Stomach (tissue), 9 donors: ENCODE results near the gene LMBR1L. TPM values are rescaled to one million over a fixed set of nuclear protein-coding genes. Genes with fewer than 3 reads are reported as not detected.

Experiments
- DNase-seq, 2 donors: peaks; one replicate each; pipeline versions ENCODE4 v3.0.0 to v3.0.0-alpha.2; 2013 to 2019
- H3K27ac ChIP-seq, 5 donors: fragments of 200-600 bp in 4 of 5; sonication (generic) in 4 of 5; one replicate each; pipeline ENCODE4 v1.5.1; 2013 to 2019; ENCODE audit warnings: mild to moderate bottlenecking in 1 of 5, moderate library complexity in 1 of 5
- H3K27me3 ChIP-seq, 3 donors: fragments of 200-600 bp; sonication (generic); one replicate each; pipeline ENCODE4 v1.5.1; 2017 to 2019; ENCODE audit warnings: mixed run types in 1 of 3
- H3K36me3 ChIP-seq, 4 donors: fragments of 200-600 bp; sonication (generic); 1 replicate in 3 of 4; 2 replicates in 1 of 4; pipeline ENCODE4 v1.5.1; 2016 to 2019
- H3K4me1 ChIP-seq, 4 donors: fragments of 200-600 bp; sonication (generic); one replicate each; pipeline ENCODE4 v1.5.1; 2016 to 2019
- H3K4me3 ChIP-seq, 4 donors: fragments of 200-600 bp; sonication (generic) in 3 of 4; one replicate each; pipeline ENCODE4 v1.5.1; 2016 to 2019; ENCODE audit warnings: mild to moderate bottlenecking in 1 of 4
- H3K9me3 ChIP-seq, 4 donors: fragments of 200-600 bp; sonication (generic); one replicate each; pipeline ENCODE4 v1.5.1; 2016 to 2019
- EP300 ChIP-seq: sonication (generic); formaldehyde crosslinking; IDR thresholded peaks from one replicate; pipeline ENCODE4 v1.6.1; 2017; ENCODE audit warnings: antibody characterized with exemption
- POLR2A ChIP-seq, 4 donors: fragments of 450-650 bp; IDR thresholded peaks; one replicate each; pipeline ENCODE4 v1.6.1; 2016; ENCODE audit warnings: antibody characterized with exemption in 4 of 4, control low read depth in 2 of 4, mild to moderate bottlenecking in 1 of 4, moderate library complexity in 1 of 4
- POLR2AphosphoS5 ChIP-seq, 3 donors: sonication (generic); formaldehyde crosslinking; IDR thresholded peaks; one replicate each; pipeline ENCODE4 v1.6.1; 2016; ENCODE audit warnings: antibody characterized with exemption in 3 of 3
- WGBS, 5 donors: extraction: QIAGEN DNeasy Blood & Tissue Kit in 3 of 5; methylation state at CpG; one replicate each; pipeline versions ENCODE4 v1.1.5 to v1.1.7; 2013 to 2018; 5-methylcytosine and 5-hydroxymethylcytosine counted together
- intact Hi-C: fragments of 100-400 bp; cut with DNase I; formaldehyde crosslinking; loops from one replicate; pipeline ENCODE4 v1.15.1; 2023; ENCODE audit warnings: low total_unique reads
- polyA plus RNA-seq, 3 donors: library from polyadenylated mRNA; stranded (reverse); fragments of 200-250 nt; gene quantifications; one replicate each; pipeline ENCODE4 v1.2.3, GENCODE V29; 2013
- total RNA-seq, 5 donors: library from RNA; depleted of rRNA; stranded (reverse); fragments of >200 nt; gene quantifications; one replicate each; pipeline versions ENCODE4 v1.1.0 to v1.2.3, GENCODE V29; 2014 to 2016
- TF ChIP-seq, protein P1 (sequence below), 7 experiments: fragments of 450-650 bp in 4 of 7; fragments of 200-600 bp in 3 of 7; sonication (generic) in 3 of 7; IDR thresholded peaks; one replicate each; pipeline ENCODE4 v1.5.1; 2016 to 2019; ENCODE audit warnings: antibody characterized with exemption in 7 of 7, control low read depth in 2 of 7, mild to moderate bottlenecking in 1 of 7
- donor health status: healthy with polysubstance abuse.
- donor health status: Bipolar disorder and iron deficiency.
- donor health status: healthy.

The LMBR1L gene
- total and polyA plus RNA-seq, 8 donors, result 6.8 to 61.4 (median 30.1) TPM

DNA sequence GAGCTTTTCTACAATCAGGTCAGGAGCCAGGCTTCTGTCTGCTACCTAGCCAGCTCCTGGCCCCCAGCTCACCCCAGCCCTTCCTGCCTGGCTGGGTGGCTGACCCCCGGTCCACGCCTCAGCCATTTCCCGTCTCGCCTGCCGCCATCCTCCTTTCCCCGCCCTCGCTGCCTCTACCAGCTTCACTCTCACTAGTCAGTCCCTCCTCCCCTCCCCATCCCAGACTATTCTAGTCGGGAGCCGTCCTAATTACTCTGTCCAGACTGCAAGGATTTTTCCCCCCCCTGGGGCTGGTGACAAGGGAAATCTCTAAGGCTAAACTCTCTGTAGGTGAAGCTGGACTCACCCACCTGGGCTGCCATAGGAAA lies 16.9 kb downstream of the LMBR1L start:
- Histone ChIP-seq H3K27me3 (peaks cover 30 to 65% (median 61%) of the 10 kb centered on the region in 3 donors), H3K4me1 (peaks cover 37 to 64% (median 53%) of the 10 kb centered on the region in 4 donors), H3K27ac (peak overlapping the region in 1 of 5 donors; percentile 3), H3K36me3 (peaks cover 16 to 24% (median 23%) of the 10 kb centered on the region in 4 donors), H3K9me3 (no peaks in the 10 kb centered on the region), H3K4me3 (peak overlapping the region; percentile 21 to 32 (median 30))
- WGBS, 5 donors, result 3 to 5% (median 3%) methylated on average over 9 of the region's 9 CpGs
- peak in 1 of 2 donors; percentile 46 for DNase-seq
- intact Hi-C loops, result no loop called here
- TF ChIP-seq, protein P1, sequence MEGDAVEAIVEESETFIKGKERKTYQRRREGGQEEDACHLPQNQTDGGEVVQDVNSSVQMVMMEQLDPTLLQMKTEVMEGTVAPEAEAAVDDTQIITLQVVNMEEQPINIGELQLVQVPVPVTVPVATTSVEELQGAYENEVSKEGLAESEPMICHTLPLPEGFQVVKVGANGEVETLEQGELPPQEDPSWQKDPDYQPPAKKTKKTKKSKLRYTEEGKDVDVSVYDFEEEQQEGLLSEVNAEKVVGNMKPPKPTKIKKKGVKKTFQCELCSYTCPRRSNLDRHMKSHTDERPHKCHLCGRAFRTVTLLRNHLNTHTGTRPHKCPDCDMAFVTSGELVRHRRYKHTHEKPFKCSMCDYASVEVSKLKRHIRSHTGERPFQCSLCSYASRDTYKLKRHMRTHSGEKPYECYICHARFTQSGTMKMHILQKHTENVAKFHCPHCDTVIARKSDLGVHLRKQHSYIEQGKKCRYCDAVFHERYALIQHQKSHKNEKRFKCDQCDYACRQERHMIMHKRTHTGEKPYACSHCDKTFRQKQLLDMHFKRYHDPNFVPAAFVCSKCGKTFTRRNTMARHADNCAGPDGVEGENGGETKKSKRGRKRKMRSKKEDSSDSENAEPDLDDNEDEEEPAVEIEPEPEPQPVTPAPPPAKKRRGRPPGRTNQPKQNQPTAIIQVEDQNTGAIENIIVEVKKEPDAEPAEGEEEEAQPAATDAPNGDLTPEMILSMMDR (IDR thresholded peaks at IDR 0.05), result no peak
- TF ChIP-seq POLR2A (IDR thresholded peaks at IDR 0.05) (no peak), POLR2AphosphoS5 (IDR thresholded peaks at IDR 0.05) (no peak), EP300 (no peak)

DNA sequence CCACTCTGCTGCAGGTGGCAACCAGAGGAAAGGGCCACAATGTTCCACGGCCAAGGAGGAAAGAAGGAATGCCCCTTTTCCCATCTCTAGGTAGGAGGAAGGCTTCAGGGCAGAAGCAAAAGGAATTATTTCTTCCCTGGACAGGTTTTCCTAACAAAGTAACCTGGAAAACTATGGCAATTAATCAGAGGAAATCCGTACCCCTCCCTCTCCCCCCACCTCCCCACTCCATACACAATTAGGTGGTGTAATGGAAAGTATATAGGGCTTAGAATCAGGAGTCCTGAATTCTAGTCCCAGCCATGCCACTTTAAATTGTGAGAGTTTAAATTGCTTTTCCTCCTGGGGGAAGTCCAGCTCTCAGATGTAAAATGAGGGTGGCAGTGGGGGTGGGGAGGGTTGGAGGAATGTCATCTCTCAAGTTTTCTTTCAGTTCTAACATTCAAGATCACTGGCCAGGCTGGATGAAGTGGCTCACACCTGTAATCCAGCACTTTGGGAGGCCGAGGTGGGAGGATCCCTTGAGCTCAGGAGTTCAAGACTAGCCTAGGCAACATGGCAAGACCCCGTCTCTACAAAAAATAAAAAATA lies 17.7 kb downstream of the LMBR1L start:
- Histone ChIP-seq H3K27me3 (peaks cover 30 to 70% (median 61%) of the 10 kb centered on the region in 3 donors), H3K4me1 (peaks cover 40 to 72% (median 62%) of the 10 kb centered on the region in 4 donors), H3K27ac (no peak overlapping the region), H3K4me3 (no peak overlapping the region), H3K36me3 (peaks cover 11 to 16% (median 15%) of the 10 kb centered on the region in 4 donors), H3K9me3 (no peaks in the 10 kb centered on the region)
- 48 to 64% (median 51%) methylated on average over 4 of the region's 4 CpGs for WGBS, 5 donors
- no peak for DNase-seq
- intact Hi-C loops, result no loop called here
- TF ChIP-seq, protein P1 (IDR thresholded peaks at IDR 0.05), result no peak
- TF ChIP-seq EP300 (no peak), POLR2A (IDR thresholded peaks at IDR 0.05) (no peak), POLR2AphosphoS5 (IDR thresholded peaks at IDR 0.05) (no peak)

DNA sequence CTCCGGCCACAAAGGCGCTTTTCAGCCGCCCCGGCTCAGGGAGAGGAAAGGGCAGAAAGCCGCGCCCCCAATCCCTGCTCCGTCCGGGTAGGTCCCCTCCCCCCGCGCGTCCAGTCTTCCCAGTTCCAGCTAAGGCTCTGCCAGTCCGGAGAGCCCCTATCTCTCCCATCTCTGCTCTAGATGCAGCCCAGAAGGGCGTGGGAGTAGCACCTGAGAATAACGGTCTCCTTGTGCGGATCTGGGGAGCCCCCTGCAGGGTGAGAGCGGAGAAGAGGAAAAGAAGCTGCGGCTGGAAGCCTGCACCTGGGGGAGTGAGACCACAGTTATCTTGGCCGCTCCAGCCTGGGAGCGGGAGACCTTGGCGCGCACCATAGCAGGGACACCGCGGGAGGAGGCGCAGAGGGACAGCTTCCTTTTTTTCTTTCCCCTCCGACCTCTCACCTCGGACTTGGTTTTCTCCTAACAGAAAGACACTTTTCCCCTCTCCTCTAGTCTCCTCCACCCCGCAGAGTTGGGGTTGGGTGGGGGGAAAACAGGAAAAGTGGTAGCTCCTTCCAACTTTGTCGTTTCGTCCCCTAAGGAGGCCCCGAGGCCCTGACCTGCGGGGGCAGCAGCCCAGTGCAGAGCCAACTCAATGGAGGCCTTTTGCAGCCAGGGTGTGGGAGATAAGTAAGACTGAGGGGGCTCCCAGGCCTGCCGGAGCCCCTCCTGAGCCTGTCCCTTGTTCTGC lies 18.4 kb downstream of the LMBR1L start:
- TF ChIP-seq POLR2AphosphoS5 (IDR thresholded peaks at IDR 0.05), result no peak
- Histone ChIP-seq H3K4me3 (peak overlapping the region; percentile 18 to 33 (median 24)), H3K36me3 (peaks cover 4 to 9% (median 8%) of the 10 kb centered on the region in 4 donors), H3K4me1 (peaks cover 43 to 73% (median 64%) of the 10 kb centered on the region in 4 donors), H3K27me3 (peaks cover 30 to 70% (median 61%) of the 10 kb centered on the region in 3 donors), H3K27ac (peak overlapping the region in 1 of 5 donors; percentile 21), H3K9me3 (no peaks in the 10 kb centered on the region)
- DNase-seq, result peak in 1 of 2 donors; percentile 66
- 2 to 8% (median 4%) methylated on average over 32 of the region's 32 CpGs for whole genome bisulfite sequencing, 5 donors
- intact Hi-C loops, result no loop called here

DNA sequence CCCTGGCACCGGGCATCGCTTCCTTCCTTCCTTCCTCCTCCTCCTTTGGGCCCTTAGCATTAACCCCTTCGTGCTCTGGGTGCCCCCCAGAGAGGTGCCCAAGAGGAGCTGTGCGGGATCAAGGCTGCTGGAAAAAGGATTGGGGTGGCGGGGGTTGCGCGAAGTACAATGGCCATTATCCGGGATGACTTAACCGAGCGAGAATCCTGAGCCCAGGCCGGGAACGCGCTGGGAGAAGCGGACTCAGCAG lies 18.9 kb downstream of the LMBR1L start:
- H3K4me1 ChIP-seq, result peaks cover 43 to 73% (median 64%) of the 10 kb centered on the region in 4 donors

More for the DNA sequence above, 18.9 kb downstream of the LMBR1L start:
- peak overlapping the region in 1 of 5 donors; percentile 21 for H3K27ac ChIP-seq
- H3K4me3 ChIP-seq, result peak overlapping the region in 3 of 4 donors; percentile 18 to 33 (median 23)
- DNase-seq, result no peak
- 1 to 6% (median 4%) methylated on average over 14 of the region's 14 CpGs for WGBS, 5 donors
- H3K36me3 ChIP-seq, result peaks cover 0 to 4% (median 3%) of the 10 kb centered on the region in 4 donors
- intact Hi-C loops, result no loop called here
- H3K9me3 ChIP-seq, result no peaks in the 10 kb centered on the region
- H3K27me3 ChIP-seq, result peaks cover 30 to 70% (median 61%) of the 10 kb centered on the region in 3 donors
- TF ChIP-seq POLR2AphosphoS5 (IDR thresholded peaks at IDR 0.05) (no peak), POLR2A (IDR thresholded peaks at IDR 0.05) (no peak)
- TF ChIP-seq, protein P1 (IDR thresholded peaks at IDR 0.05), result no peak
